HFFc6 (cell line): ENCODE results near the gene GPR176. TPM values are rescaled to one million over a fixed set of nuclear protein-coding genes. Genes with fewer than 3 reads are reported as not detected.
A peak's percentile ranks its signal among the peaks of the same experiment; 100 is the strongest.
"Not testable (repeated sequence)": the region's sequence is repeated elsewhere in the genome, so short reads cannot be mapped to it uniquely, and the experiment has no call there.

ENCODE experiments used
- DNase-seq: peaks from one replicate; pipeline ENCODE4 v3.0.0-alpha.2; 2018
- H3K27ac Mint-ChIP-seq: 2 replicates; pipeline ENCODE4 v1.8.0; 2020; ENCODE audit warnings: mild to moderate bottlenecking, mixed read lengths
- H3K27me3 Mint-ChIP-seq: 2 replicates; pipeline ENCODE4 v1.8.0; 2021; ENCODE audit warnings: mild to moderate bottlenecking, moderate library complexity, mixed read lengths; ENCODE audit not compliant: insufficient read depth
- H3K36me3 Mint-ChIP-seq: 2 replicates; pipeline ENCODE4 v1.8.0; 2021; ENCODE audit warnings: low read depth, mixed read lengths
- H3K4me1 Mint-ChIP-seq: 2 replicates; pipeline ENCODE4 v1.8.0; 2020; ENCODE audit warnings: low read depth, mixed read lengths
- H3K4me3 Mint-ChIP-seq: 2 replicates; pipeline ENCODE4 v1.8.0; 2020; ENCODE audit warnings: mild to moderate bottlenecking, moderate library complexity, mixed read lengths
- H3K9me3 Mint-ChIP-seq: 2 replicates; pipeline ENCODE4 v1.8.0; 2020; ENCODE audit warnings: mild to moderate bottlenecking, mixed read lengths
- CTCF ChIP-seq: fragments of 200-600 bp; sonication (generic); IDR thresholded peaks from 2 replicates; pipeline ENCODE4 v1.5.0; 2021; ENCODE audit warnings: antibody characterized with exemption, mild to moderate bottlenecking
- total RNA-seq, 6 experiments: library from RNA; stranded (reverse); fragmentation: NEBNext Ultra II Directional; extraction: Animal tissue kit (Norgen Biotek cat#: 25700); gene quantifications; 2 replicates in 1 of 6; 3 replicates in 5 of 6; pipeline ENCODE4 v1.2.3, GENCODE V29; 2021

GPR176 gene
- total RNA-seq, 6 experiments from 2014 or later: 151 to 193 (median 169) TPM

- Mint-ChIP-seq H3K4me1 (peaks cover 80% of the 10 kb centered on the region), H3K27ac (peak overlapping the region; percentile 32), H3K4me3 (no peak overlapping the region), H3K9me3 (no peaks in the 10 kb centered on the region), H3K27me3 (no peaks in the 10 kb centered on the region; the same call in 1 of the 2 replicates), H3K36me3 (peaks cover 45% of the 10 kb centered on the region)
- no peak for DNase-seq
- TF ChIP-seq CTCF: no peak
Observed at GRCh38 chr15:39907216-39907615, 12.8 kb downstream of the GPR176 start.

GRCh38 chr15:39904115-39904514, 16.0 kb downstream of the GPR176 start:
- peaks cover 34% of the 10 kb centered on the region for H3K36me3 Mint-ChIP-seq
- no peak overlapping the region for H3K4me3 Mint-ChIP-seq
- no peak overlapping the region for H3K27ac Mint-ChIP-seq
- H3K4me1 Mint-ChIP-seq: peaks cover 71% of the 10 kb centered on the region
- no peak for DNase-seq
- no peak for TF ChIP-seq CTCF
- no peaks in the 10 kb centered on the region for H3K9me3 Mint-ChIP-seq
- no peaks in the 10 kb centered on the region; the same call in 1 of the 2 replicates for H3K27me3 Mint-ChIP-seq

- Mint-ChIP-seq H3K27ac (peak overlapping the region; percentile 55; the same call in 1 of the 2 replicates), H3K4me3 (no peak overlapping the region), H3K9me3 (no peaks in the 10 kb centered on the region), H3K36me3 (peaks cover 23% of the 10 kb centered on the region), H3K4me1 (peaks cover 57% of the 10 kb centered on the region), H3K27me3 (no peaks in the 10 kb centered on the region)
- TF ChIP-seq CTCF: no peak
- no peak for DNase-seq
Observed at GRCh38 chr15:39898317-39898716, 21.7 kb downstream of the GPR176 start.

- peaks cover 27% of the 10 kb centered on the region for H3K36me3 Mint-ChIP-seq
- DNase-seq: peak; percentile 51
- no peak for TF ChIP-seq CTCF
- peak overlapping the region; percentile 39; the same call in 1 of the 2 replicates for H3K4me3 Mint-ChIP-seq
- H3K27ac Mint-ChIP-seq: peak overlapping the region; percentile 62
- H3K4me1 Mint-ChIP-seq: peaks cover 62% of the 10 kb centered on the region
- H3K9me3 Mint-ChIP-seq: no peaks in the 10 kb centered on the region
- no peaks in the 10 kb centered on the region for H3K27me3 Mint-ChIP-seq
Observed at GRCh38 chr15:39896846-39897245, 23.2 kb downstream of the GPR176 start.

GRCh38 chr15:39896101-39896500, 24.0 kb downstream of the GPR176 start:
- Mint-ChIP-seq H3K4me1 (peaks cover 55% of the 10 kb centered on the region), H3K4me3 (no peak overlapping the region), H3K9me3 (no peaks in the 10 kb centered on the region), H3K36me3 (peaks cover 27% of the 10 kb centered on the region), H3K27me3 (no peaks in the 10 kb centered on the region), H3K27ac (peak overlapping the region; percentile 51)
- no peak for DNase-seq
- no peak for TF ChIP-seq CTCF

- H3K4me1 Mint-ChIP-seq: peaks cover 56% of the 10 kb centered on the region
- not testable (repeated sequence) for H3K27me3 Mint-ChIP-seq, H3K4me3 Mint-ChIP-seq, H3K9me3 Mint-ChIP-seq, DNase-seq, H3K27ac Mint-ChIP-seq
- H3K36me3 Mint-ChIP-seq: peaks cover 23% of the 10 kb centered on the region
Observed at GRCh38 chr15:39893051-39893450, 27.0 kb downstream of the GPR176 start.
